ENCODE data around the gene OGFOD3. TPM values are rescaled to one million over a fixed set of nuclear protein-coding genes. Genes with fewer than 3 reads are reported as not detected.

OGFOD3 gene
- total RNA-seq, 1 experiment from 2014 or later: 53.6 TPM

- peak; percentile 50 to 68 (median 54); a peak in 5 of 6 replicates for TF ChIP-seq CTCF (IDR thresholded peaks at IDR 0.05 in 2 of 3, conservative IDR thresholded peaks at IDR 0.05 in 1 of 3; ENCODE audit: borderline replicate concordance in 1 of 3, insufficient read depth in 1 of 3, low read depth in 2 of 3, low read length in 2 of 3)
- no peak for TF ChIP-seq REST (IDR thresholded peaks at IDR 0.05; ENCODE audit: low read depth)
Observed at GRCh38 chr17:82350182-82351030, 68.0 kb downstream of the OGFOD3 start (continued).

GRCh38 chr17:82349287-82349701 is 69.1 kb downstream of the OGFOD3 start:
- TF ChIP-seq CBX3 (IDR thresholded peaks at IDR 0.05; ENCODE audit: low read depth): no peak
- Histone ChIP-seq H3K36me3 (ENCODE audit: control insufficient read depth in 1 of 2, insufficient read depth in 2 of 2, low read length in 2 of 2) (no peaks in the 10 kb centered on the region), H3K9me2 (ENCODE audit: insufficient read depth) (no peaks in the 10 kb centered on the region), H3K27me3 (ENCODE audit: insufficient read depth, low read length) (no peaks in the 10 kb centered on the region), H3K27ac (ENCODE audit: low read depth, low read length) (no peak overlapping the region), H3K4me3 (replicated peaks in 1 of 2; ENCODE audit: low read depth in 1 of 2, low read length in 2 of 2) (no peak overlapping the region), H3K4me2 (ENCODE audit: low read length) (no peak overlapping the region), H3K9ac (ENCODE audit: low read length) (no peak overlapping the region), H3K9me3 (ENCODE audit: control insufficient read depth in 1 of 2, insufficient read depth in 1 of 2, low read depth in 1 of 2, low read length in 2 of 2) (no peaks in the 10 kb centered on the region), H2AFZ (ENCODE audit: low read depth, low read length, poor library complexity, severe bottlenecking) (no peak overlapping the region), H3K79me2 (ENCODE audit: insufficient read depth, low read length) (no peaks in the 10 kb centered on the region), H3K4me1 (ENCODE audit: control insufficient read depth in 1 of 2, insufficient read depth in 2 of 2, low read length in 2 of 2) (peaks cover 0 to 14% of the 10 kb centered on the region in 2 experiments; a peak in 3 of 4 replicates), H4K20me1 (ENCODE audit: insufficient read depth) (no peaks in the 10 kb centered on the region)
- no peak for ATAC-seq
- POLR2A ChIA-PET: interaction anchor here (1.2 kb wide), 1 partner anchor 19 kb away, joined by 3 read pairs; no protein-coding TSS in a partner anchor
- RAD21 ChIA-PET (ENCODE audit: low non-redundant PET in 1 of 2, low total read pairs in 2 of 2, uncharacterized antibody in 2 of 2, unreplicated experiment in 2 of 2): no interaction called here
- CTCF ChIA-PET: interaction anchor here (0.7 to 0.9 kb wide), 3 partner anchors 10 to 319 kb away, joined by 3 read pairs; no protein-coding TSS in a partner anchor
- no peak for DNase-seq (ENCODE audit: low read depth, low spot score)
- intact Hi-C loops (cut with micrococcal nuclease): no loop called here
- BruUV-seq (replicated peaks): no TSS peak

All from HCT116 (cell line).